Ureter (tissue), 1 donor: ENCODE results near the gene ERAP2. TPM values are rescaled to one million over a fixed set of nuclear protein-coding genes. Genes with fewer than 3 reads are reported as not detected.
"Not testable (repeated sequence)": the region's sequence is repeated elsewhere in the genome, so short reads cannot be mapped to it uniquely, and the experiment has no call there.

Experiments used
- DNase-seq: peaks from one replicate; pipeline ENCODE4 v3.0.0-alpha.2; 2020; ENCODE audit warnings: low spot score
- total RNA-seq: library from RNA; stranded (reverse); gene quantifications from one replicate; pipeline ENCODE4 v1.2.4, GENCODE V29; 2023
- donor health status: DM: yes; HTN: yes; CAD: no.

ERAP2 gene, protein sequence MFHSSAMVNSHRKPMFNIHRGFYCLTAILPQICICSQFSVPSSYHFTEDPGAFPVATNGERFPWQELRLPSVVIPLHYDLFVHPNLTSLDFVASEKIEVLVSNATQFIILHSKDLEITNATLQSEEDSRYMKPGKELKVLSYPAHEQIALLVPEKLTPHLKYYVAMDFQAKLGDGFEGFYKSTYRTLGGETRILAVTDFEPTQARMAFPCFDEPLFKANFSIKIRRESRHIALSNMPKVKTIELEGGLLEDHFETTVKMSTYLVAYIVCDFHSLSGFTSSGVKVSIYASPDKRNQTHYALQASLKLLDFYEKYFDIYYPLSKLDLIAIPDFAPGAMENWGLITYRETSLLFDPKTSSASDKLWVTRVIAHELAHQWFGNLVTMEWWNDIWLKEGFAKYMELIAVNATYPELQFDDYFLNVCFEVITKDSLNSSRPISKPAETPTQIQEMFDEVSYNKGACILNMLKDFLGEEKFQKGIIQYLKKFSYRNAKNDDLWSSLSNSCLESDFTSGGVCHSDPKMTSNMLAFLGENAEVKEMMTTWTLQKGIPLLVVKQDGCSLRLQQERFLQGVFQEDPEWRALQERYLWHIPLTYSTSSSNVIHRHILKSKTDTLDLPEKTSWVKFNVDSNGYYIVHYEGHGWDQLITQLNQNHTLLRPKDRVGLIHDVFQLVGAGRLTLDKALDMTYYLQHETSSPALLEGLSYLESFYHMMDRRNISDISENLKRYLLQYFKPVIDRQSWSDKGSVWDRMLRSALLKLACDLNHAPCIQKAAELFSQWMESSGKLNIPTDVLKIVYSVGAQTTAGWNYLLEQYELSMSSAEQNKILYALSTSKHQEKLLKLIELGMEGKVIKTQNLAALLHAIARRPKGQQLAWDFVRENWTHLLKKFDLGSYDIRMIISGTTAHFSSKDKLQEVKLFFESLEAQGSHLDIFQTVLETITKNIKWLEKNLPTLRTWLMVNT
- total RNA-seq, result 9.2 TPM

DNA sequence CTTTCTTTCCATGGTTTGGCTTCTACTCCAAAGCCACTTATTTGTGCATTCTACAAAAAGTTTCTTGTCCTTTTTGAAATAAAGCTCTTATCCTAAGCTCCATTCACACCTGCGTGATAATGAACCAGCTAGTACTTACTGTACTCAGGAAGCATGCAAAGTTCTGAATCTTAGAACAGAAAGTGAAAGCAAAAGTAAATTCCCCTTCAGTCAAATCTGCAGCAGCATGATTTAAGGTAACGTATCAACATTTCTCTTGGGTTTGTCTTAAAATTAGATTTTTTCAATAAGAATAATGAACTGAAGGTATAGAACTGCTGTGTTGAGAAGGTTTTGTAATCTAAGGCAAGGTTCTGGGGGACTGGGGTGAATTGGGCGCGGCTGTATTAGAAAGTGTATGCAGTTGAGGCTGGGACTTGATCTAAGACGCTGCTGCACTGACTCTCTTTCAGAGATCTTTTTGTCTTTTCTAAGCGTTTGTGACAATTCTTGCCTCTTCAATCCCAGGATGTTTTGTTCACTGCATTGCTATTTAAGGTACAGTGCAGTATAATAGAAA, at the start of gene ERAP2:
Gene ERAP2, plus strand, starts transcription at position 209 of the 559 bp plus-strand sequence. CDS start 3,186 bp downstream, outside the sequence.
- no peak for DNase-seq

DNA sequence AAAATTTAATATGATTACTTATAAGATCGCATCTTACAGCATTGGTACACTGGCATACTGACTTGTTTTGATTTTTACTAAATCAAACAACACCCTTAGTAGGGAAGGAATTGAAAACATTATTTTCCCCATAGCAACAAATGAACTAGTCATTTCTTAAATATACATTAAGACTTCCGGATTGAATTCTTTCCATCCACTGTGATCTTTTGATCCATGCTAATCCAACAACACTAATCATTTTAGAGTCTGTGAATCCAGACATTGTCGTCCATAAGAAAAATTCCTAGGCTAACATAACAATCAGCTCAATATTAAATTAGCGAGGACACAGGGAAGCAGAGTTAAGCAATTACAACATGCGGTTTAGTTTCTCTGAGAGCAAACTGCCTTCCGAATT, 47.0 kb upstream of the ERAP2 start:
- no peak for DNase-seq

DNA sequence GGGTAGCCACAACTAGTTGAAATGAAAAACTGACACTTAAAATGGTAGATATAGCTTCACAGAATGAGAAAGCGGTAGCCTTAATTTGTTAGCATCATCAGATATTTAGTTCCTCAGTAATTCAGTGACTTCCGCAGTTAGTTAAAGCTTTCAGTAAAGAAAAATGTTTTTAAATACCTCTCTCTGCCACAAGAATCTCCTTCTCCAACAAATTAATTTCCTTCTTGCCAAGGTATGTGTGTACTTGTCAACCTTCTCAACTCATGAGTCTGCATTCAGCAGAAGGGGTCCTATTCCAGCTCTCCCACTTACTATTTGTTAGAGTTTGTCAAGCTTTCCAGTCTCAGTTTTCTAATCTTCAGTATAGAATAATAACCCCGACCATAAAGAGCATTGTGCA, 42.3 kb upstream of the ERAP2 start:
- DNase-seq, result no peak

DNA sequence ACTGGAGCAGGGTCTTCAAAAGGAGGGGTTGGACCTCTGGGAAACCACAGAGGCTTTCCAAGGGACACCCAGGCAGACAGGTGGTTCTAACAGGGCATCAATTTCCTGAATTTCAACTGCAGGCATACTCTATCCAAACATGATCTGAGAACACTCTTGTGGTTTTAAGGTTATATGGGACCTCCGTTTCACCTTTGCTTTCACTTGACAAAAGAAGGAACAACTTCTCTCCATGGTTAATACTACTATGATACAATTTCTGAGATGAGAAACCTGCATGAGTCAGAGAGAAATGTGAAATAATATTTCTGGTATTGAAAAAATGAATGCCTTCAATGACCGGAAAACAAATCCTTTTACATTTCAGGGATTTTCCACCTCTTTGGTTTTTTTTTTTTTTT, 40.5 kb upstream of the ERAP2 start:
- DNase-seq, result no peak

DNA sequence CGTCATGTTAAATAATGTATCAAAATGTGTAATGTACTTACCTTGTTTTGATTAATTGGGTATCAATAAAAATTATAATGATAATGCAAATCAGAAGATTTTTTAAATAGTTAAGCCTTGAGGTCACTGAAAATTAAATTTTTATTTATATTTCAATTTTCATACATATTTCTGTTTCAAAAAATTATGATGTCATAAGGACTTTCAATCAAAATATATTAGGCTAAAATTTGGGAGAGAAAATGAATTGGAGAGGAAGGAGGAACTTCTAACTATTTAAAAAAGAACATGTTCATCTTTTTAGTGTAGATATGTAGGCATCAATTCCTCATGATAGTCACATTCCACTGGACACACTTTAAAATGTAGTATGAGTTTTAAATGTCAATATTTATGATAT, 39.5 kb upstream of the ERAP2 start:
- no peak for DNase-seq

DNA sequence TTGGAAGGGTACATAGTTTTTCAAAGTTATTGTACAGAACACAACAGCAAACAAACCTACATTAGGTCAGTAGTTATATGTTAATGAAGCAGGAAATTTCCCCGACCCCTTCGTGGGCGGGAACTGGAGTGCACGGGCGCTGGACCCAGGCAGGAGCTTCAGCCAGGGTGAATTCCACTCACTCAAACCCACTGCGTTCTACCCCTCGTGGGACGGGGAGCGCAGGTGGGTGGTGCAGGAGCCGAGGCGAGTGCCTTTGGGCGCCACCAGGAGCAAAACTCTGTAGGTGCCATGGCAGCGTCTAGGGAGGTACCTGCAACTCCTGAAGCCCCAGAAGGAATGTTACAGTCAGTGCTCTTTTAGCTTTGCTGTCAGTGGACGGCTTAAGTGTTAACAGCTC, 39.0 kb upstream of the ERAP2 start:
- DNase-seq, result no peak

DNA sequence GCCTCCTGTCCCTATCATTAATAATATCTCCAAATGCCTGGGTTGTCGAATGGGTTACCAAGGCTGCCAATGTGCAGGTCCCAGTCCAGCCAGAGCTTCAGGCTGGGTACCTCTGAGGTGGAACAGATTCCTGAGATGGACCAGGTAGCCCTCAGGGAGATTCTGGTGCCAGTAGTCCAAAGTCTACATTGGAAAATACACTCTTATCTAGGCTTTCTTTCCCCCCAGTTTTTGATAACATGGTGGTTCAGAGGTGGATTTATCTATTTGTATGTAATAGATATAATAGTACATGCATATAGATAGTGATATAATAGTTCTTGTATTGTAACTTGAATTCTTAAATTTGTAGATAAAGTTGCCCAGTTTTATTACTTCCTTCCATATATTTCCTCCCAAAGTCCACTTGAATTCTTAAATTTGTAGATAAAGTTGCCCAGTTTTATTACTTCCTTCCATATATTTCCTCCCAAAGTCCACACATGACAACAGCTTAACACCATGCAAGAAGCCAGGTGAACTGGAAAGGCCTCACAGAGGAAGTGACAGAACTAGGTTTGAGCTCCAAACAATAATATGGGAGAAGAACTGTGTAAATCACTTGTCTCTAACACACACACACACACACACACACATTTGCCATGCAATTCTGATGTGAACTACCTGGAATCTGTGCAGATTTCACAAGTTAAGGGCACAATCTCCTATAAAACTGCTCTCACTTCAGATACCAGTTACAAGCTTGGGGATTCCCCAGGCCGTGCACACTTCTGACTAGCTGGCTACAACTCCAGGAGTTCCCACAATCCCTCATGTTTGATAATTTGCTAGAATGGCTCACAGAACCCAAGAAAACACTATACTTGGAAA, 37.9 kb upstream of the ERAP2 start:
- DNase-seq, result no peak

DNA sequence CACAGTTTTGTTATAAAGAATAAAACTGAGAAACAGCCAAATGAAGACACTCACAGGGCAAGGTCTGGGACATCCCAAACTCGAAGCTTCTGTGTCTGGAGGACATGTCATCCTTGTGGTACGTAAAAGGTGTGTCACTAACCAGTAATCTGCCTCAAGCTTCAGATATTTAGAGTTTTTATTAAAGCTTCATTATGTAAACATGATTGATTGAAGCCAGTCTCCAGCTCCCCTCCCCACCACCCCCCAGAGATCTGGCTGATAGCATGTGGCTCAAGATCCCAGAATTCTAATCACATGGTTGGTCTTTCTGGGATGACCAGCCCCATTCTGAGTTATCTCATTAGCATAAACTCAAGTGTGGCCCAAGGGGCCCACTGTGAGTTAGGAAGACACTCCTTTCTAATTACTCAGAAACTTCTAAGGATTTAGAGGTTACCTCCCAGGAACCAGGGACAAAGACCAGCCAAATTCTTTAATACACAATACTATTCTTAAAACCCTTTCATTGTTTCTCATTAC, 37.2 kb upstream of the ERAP2 start:
- DNase-seq, result no peak

DNA sequence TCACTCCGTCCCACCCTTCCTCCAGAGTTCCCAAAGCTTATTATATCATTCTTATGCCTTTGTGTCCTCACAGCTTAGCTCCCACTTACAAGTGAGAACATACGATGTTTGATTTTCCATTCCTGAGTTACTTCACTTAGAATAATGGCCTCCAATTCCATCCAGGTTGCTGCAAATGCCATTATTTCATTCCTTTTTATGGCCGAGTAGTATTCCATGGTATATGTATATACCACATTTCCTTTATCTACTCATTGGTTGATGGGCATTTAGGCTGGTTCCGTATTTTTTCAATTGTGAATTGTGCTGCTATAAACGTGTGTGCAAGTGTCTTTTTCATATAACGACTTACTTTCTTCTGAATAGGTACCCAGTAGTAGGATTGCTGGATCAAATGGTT, 34.4 kb upstream of the ERAP2 start:
- not testable (repeated sequence) for DNase-seq

DNA sequence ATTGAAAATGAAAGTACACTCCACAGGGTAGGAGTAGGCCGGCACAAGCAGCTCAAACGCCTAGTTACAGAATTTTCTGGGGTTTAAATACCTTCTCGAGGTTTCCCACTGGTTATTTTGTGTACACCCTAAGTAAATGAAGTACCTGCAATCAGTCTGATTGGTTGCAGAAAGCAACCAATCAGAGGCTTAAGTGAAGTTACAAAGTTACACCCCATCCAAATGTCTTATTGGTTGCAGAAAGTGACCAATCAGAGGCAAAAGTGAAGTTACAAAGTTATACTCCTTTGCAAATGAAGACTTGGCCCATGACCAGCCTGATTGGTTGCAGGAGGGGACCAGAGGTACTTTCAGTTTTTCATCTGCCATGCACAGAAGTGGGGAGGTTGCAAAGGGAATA, 33.2 kb upstream of the ERAP2 start:
- no peak for DNase-seq

DNA sequence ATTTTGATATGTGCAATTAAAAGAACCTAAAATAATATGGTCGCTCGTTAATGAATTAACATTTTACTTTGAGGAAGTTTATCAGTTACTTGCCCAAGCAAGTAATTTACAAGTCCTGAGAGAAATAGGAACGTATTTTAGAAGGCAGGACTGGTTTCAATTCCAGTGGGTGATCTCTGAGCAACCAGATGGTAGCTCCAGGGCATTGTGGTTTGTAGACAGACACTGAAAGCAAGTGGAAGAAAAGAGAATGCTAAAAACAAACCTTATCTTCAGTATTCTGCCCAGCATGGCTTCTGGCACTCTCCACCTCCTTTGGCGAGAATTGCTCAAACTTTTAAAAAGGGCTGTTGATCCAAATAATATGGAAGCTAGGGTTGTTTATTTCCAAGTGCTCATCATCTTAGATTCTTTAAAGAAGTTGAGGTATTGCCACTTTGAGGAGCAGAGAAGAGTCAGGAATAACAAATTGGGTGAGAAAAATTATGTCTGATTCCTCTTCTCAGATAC, 31.8 kb upstream of the ERAP2 start:
- no peak for DNase-seq

DNA sequence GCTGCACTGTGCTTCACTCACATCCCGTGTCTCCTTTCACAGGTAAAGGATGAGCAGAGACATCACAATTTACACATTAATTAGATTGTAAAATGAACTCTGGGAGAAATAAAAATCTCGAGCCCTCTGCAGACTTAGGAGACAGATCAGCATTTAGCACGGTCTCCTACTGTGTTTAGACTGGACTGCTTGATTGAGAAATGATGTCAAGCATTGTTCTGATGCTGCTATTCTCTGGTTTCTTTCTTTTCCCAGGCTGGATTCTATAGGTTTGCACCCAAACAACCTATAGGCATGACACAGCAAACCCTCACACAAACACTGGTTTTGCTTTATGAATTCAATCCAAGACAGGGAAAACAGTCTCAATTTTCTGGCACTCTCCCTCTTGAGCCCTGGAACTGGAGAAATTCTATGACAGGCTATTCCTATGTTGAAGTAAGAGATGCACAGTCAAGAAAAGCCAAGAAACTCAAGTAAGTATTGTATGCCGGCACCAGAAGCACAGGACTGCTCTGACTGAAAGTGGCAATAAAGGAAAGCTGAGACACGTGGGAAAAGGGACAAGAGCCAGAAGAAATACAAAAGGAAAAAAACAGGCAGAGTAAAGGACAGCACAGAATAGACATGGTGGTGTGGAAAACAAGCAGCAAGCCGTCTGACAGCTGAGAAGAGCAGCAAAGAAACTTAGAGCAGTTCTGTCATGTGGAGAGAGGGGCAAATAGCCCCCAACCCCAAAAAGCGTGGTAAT, 24.8 kb upstream of the ERAP2 start:
- no peak for DNase-seq

DNA sequence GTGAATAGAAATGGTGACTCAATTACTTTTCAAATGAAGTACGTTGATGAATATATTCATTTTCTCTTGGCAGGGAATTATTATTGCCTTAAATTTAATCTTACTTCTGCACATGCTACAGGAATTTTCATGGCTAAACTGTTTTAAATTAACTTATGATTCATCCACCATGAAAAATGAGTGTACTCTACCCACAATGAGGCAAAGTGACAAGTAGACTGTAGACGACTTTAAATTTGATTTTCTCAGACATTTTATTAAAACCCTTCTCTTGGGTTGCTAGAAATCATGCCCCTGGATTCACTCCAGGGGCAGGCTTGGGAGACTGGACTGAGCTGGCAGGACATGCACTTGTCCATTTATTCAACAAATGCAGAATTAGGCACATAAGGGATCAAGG, 23.5 kb upstream of the ERAP2 start:
- DNase-seq, result no peak

DNA sequence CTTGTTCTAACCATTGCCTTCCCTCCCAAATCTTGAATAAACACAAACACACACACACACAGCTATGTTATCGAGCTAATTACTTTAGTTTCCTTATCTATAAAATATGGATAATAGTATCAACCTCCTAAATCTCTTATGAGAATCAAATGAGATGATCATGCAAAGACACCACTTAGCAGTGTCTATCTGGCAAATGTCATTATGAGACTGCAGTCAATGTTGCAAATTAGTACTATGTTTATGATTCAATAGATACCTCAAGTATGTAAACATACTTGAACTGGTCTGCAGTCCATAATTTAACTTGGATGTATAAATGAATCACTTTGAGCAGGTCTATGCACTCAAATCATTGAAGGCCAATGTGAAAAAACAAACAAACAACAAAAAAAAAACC, 22.2 kb upstream of the ERAP2 start:
- no peak for DNase-seq

DNA sequence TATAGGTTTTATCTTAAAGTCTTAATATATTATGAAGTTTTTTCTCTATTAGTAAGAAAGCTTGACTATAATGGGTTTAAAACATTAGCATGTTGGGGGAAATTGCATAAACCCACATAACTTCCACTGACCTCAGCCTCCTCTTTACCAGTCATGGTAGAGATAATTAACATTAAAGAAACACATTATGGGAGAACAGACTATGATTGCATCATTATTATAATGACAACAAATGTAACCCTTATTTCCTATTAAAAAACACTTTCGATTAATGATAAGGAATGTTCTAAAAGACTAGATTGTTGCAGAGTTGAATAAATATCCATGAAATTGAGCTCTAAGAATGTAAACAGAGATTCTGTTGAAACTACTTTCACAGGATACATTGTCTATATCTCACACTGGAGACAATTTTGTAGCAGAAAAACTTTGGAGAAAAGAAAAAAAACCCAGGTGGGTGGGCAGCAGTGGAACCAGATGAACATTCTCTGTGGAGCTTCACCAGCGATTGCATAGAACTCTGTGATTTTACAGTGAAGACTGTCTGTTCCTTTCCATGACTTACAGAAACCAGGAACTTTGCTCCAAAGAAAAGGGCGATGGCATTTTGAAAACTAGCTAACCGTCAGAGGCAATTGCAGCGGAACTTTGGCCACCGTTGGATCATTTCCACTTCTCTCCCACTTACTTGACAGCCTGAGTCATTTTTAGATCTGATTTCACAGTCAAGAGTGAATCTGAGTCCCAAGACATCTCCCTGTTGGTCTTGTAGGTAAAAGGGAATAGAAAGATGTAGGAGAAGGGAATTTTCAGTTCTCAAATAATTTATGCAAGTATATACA, 21.0 kb upstream of the ERAP2 start:
- no peak for DNase-seq

DNA sequence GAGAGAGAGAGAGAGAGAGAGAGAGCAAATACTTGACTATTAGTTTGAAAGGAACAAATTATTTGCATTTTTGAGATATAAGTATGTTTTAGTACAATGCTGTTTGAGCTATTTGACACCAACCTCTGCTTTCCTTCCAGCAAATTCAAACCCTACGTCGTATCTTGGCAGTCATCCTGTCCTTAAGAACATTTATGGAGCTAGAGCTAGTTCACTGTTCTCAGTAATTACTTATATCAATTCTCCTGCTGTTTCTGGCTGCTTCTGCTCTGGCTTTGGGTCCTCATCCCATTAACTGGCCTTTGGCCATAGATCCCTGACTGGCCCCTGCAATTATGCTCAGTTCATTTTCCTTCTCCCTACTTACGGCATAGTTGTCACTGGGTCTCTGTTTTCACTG, 19.9 kb upstream of the ERAP2 start:
- no peak for DNase-seq

DNA sequence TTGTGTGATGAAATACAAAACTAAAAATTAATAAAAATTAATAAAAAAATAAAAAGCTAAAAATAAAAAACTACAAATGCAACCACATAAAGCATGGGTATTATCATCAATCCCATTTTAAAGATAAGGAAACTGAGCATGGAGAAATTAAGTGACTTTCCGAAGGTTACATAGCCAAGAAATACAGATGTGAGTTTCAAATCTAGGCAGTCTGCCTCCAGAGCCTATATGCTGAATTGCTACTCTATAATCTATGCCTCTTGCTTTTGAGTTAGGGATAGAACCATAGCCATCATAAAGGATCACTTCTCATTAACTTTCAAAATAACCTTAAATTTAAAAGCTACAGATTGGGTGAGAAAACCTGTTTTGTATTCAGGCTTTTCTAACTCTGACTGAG, 18.8 kb upstream of the ERAP2 start:
- DNase-seq, result no peak

DNA sequence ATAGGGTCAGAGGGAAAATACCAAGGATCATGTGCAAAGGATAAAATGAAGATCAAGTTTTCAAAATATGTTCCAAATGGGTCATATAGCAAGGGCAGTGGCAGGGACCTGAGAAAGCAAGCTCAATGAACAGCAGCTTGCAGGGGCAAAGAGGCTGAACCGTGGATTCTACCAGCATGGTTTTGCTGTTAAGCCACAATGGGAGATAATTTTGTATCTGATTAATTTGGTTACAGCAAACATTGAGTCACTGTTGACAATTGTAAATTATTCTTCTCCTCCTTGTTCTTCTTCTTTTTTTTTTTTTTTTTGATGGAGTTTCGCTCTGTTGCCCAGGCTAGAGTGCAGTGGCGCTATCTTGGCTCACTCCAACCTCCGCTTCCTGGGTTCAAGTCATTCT, 18.4 kb upstream of the ERAP2 start:
- DNase-seq, result no peak

DNA sequence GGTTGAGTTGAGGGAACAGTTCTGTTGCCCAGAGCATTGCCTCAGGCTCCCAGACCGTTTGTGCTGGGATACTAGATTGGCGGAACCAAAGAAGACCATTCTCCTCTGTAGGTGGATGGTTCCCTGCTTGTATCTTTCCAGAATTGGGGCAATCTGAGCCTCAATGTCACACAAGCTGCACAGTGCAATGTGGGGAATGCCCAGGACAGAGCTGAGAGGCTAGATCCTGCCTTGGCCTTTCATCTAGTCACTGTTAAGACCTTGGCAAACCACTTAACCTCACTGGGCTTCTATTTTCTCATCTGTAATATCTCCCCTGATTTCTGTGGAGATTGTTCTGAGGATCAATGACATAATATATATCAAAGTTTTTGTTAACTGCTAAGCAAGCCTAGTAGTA, 16.9 kb upstream of the ERAP2 start:
- no peak for DNase-seq
